Gastroesophageal sphincter (tissue), 4 donors: ENCODE results near the gene EFHD1. TPM values are rescaled to one million over a fixed set of nuclear protein-coding genes. Genes with fewer than 3 reads are reported as not detected.

Experiments used
- ATAC-seq: fragments of 150-250 bp; one replicate; pipeline ENCODE4 v1.9.1; 2016; ENCODE audit warnings: mild to moderate bottlenecking, moderate library complexity
- H3K27ac ChIP-seq, 4 donors: fragments of 200-600 bp; sonication (generic) in 3 of 4; 1 replicate in 3 of 4; 2 replicates in 1 of 4; pipeline ENCODE4 v1.5.1; 2016 to 2019
- H3K27me3 ChIP-seq: fragments of 200-600 bp; sonication (generic); one replicate; pipeline ENCODE4 v1.5.1; 2019
- H3K36me3 ChIP-seq, 2 donors: fragments of 200-600 bp; sonication (generic); one replicate each; pipeline ENCODE4 v1.5.1; 2019; ENCODE audit warnings: control low read depth in 1 of 2
- H3K4me1 ChIP-seq, 3 donors: fragments of 200-600 bp; sonication (generic); 1 replicate in 2 of 3; 2 replicates in 1 of 3; pipeline ENCODE4 v1.5.1; 2016 to 2019; ENCODE audit warnings: control low read depth in 2 of 3
- H3K4me3 ChIP-seq, 2 donors: fragments of 200-600 bp; sonication (generic); one replicate each; pipeline ENCODE4 v1.5.1; 2019; ENCODE audit warnings: mild to moderate bottlenecking in 1 of 2, moderate library complexity in 1 of 2
- H3K9me3 ChIP-seq, 3 donors: fragments of 200-600 bp; sonication (generic); one replicate each; pipeline ENCODE4 v1.5.1; 2017 to 2019; ENCODE audit warnings: control low read depth in 2 of 3
- EP300 ChIP-seq: sonication (generic); formaldehyde crosslinking; IDR thresholded peaks from one replicate; pipeline ENCODE4 v1.6.1; 2017; ENCODE audit warnings: antibody characterized with exemption, mild to moderate bottlenecking
- POLR2A ChIP-seq, 2 donors: fragments of 450-650 bp; IDR thresholded peaks; one replicate each; pipeline ENCODE4 v1.6.1; 2017; ENCODE audit warnings: antibody characterized with exemption in 2 of 2, mild to moderate bottlenecking in 2 of 2, moderate library complexity in 1 of 2
- POLR2AphosphoS5 ChIP-seq: sonication (generic); formaldehyde crosslinking; IDR thresholded peaks from one replicate; pipeline ENCODE4 v1.6.1; 2017; ENCODE audit warnings: antibody characterized with exemption
- WGBS, 2 donors: methylation state at CpG; one replicate each; pipeline ENCODE4 v1.1.5; 2018; ENCODE audit warnings: low coverage in 1 of 2; 5-methylcytosine and 5-hydroxymethylcytosine counted together
- total RNA-seq, 4 donors: library from RNA; depleted of rRNA; stranded (reverse); fragments of >200 nt; gene quantifications; one replicate each; pipeline ENCODE4 v1.1.0, GENCODE V29; 2016
- TF ChIP-seq, protein P1 (sequence below), 4 experiments: fragments of 200-600 bp in 2 of 4; fragments of 450-650 bp in 2 of 4; sonication (generic) in 1 of 4; IDR thresholded peaks; one replicate each; pipeline ENCODE4 v1.5.1; 2017 to 2019; ENCODE audit warnings: antibody characterized with exemption in 4 of 4, mild to moderate bottlenecking in 2 of 4, moderate library complexity in 2 of 4

Gene EFHD1
- total RNA-seq, 4 donors from 2014 or later: 9.3 to 23.3 (median 17.5) TPM

DNA sequence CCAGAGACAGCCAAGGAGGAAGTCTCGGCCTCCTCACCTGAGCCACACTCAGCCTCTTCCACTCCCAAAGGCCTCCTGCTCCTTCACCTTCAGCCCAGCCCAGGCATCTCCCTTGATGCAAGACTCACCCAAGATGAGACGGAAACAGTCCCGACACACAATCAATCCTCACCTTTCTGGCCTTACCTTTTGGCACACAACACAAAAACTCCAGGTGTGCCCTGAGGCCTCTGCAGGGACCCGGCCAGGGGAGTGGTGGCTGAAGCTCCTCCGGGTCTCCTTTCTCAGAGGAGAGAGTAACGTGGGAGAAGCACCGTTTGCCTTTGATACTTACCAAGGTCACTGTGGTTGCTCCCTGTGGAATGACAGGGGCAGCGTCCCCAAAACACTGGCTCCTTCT, 23.8 kb upstream of the EFHD1 start:
- H3K27ac ChIP-seq: no peak overlapping the region
- 82% methylated on average over 4 of the region's 8 CpGs; no CpG with 5 or more reads in 1 of the 2 donors for WGBS, 2 donors

DNA sequence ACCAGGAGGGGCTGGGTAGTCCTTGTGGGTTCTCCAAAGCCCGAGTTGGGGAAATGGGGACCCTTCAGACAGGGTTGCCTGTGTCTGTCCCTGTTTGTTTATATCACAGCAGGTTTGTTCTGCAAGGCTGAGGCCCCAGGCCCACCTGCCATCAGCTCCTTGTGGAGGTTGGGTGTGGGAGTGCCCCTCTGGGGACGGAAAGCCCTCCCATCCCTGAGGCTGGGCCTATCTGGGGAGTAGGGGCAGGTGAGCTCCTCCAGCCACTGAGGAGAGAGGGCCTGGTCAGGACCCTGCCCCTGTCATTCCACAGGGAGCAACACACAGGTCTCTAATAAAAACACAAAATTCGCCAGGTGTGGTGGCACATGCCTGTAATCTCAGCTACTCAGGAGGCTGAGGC, 23.3 kb upstream of the EFHD1 start:
- H3K4me3 ChIP-seq: no peak overlapping the region
- H3K4me1 ChIP-seq: peaks cover 0 to 11% (median 3%) of the 10 kb centered on the region in 3 donors
- H3K27ac ChIP-seq: no peak overlapping the region
- H3K9me3 ChIP-seq: no peaks in the 10 kb centered on the region
- no peak for ATAC-seq
- no peaks in the 10 kb centered on the region for H3K36me3 ChIP-seq
- 80 to 81% methylated on average over 2 of the region's 3 CpGs for WGBS, 2 donors
- H3K27me3 ChIP-seq: no peaks in the 10 kb centered on the region
- TF ChIP-seq, protein P1, sequence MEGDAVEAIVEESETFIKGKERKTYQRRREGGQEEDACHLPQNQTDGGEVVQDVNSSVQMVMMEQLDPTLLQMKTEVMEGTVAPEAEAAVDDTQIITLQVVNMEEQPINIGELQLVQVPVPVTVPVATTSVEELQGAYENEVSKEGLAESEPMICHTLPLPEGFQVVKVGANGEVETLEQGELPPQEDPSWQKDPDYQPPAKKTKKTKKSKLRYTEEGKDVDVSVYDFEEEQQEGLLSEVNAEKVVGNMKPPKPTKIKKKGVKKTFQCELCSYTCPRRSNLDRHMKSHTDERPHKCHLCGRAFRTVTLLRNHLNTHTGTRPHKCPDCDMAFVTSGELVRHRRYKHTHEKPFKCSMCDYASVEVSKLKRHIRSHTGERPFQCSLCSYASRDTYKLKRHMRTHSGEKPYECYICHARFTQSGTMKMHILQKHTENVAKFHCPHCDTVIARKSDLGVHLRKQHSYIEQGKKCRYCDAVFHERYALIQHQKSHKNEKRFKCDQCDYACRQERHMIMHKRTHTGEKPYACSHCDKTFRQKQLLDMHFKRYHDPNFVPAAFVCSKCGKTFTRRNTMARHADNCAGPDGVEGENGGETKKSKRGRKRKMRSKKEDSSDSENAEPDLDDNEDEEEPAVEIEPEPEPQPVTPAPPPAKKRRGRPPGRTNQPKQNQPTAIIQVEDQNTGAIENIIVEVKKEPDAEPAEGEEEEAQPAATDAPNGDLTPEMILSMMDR (IDR thresholded peaks at IDR 0.05): no peak
- TF ChIP-seq POLR2A (IDR thresholded peaks at IDR 0.05) (no peak), EP300 (no peak), POLR2AphosphoS5 (no peak)

More for the DNA sequence above, 23.8 kb upstream of the EFHD1 start:
- TF ChIP-seq EP300 (no peak), POLR2A (IDR thresholded peaks at IDR 0.05) (no peak), POLR2AphosphoS5 (no peak)
- TF ChIP-seq, protein P1 (IDR thresholded peaks at IDR 0.05): no peak
- no peak for ATAC-seq
- Histone ChIP-seq H3K9me3 (no peaks in the 10 kb centered on the region), H3K27me3 (no peaks in the 10 kb centered on the region), H3K36me3 (no peaks in the 10 kb centered on the region), H3K4me3 (no peak overlapping the region), H3K4me1 (peaks cover 0 to 11% (median 3%) of the 10 kb centered on the region in 3 donors)

DNA sequence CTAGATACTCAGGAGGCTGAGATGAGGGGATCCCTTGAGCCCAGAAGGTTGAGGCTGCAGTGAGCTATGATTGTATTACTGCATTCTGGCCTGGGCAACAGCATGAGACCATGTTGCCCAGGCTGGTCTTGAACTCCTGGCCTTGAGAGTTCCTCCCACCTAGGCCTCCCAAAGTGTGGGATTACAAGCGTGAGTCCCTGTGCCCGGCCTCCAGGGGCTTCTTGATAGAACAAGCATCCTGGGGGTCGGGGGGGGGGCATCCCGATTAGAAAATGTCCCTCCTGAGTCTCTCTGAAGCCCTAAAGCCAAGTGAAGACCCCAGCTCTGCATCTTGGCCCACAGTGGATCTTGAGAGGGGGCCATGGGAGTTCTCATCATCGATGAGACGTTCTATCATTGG, 22.3 kb upstream of the EFHD1 start:
- Histone ChIP-seq H3K36me3 (no peaks in the 10 kb centered on the region), H3K9me3 (no peaks in the 10 kb centered on the region), H3K4me1 (peaks cover 0 to 7% (median 0%) of the 10 kb centered on the region in 3 donors), H3K27me3 (no peaks in the 10 kb centered on the region), H3K4me3 (no peak overlapping the region), H3K27ac (no peak overlapping the region)
- ATAC-seq: no peak
- WGBS, 2 donors: 70 to 100% methylated on average over 1 to 2 of the region's 6 CpGs
- TF ChIP-seq POLR2AphosphoS5: no peak
- TF ChIP-seq POLR2A (IDR thresholded peaks at IDR 0.05): no peak
- no peak for TF ChIP-seq EP300
- TF ChIP-seq, protein P1 (IDR thresholded peaks at IDR 0.05): no peak

DNA sequence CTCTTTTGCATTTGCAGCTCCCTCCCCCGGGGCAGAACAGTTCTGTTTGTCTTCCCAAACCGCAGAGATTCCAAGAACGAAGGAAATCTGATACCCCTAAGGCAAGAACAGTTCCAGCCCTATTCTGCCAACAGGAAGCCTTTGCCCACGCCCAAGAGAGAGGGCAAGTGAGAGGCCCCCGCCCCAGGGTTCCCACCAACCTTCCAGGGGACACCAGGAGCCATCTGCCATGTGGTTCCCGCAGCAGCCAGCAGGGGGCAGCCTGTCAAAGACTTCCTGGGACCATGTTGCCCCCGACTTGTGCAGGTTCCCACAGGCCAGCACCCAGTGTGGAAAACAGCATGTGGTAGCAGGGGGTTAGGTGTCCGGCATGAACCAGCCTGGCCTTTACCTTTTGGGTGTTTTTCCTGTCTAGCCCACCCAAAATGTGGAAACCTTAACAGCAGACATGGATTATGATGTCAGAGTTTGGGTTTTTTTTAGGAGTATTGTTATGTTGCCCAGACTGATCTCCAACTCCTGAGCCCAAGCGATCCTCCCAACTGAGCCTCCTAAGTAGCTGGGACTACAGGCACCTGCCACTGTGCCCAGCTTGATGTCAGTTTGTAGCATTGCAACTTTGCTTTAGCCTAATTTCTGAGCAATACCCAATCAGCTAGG, 21.7 kb upstream of the EFHD1 start:
- no peaks in the 10 kb centered on the region for H3K36me3 ChIP-seq
- no peak overlapping the region for H3K27ac ChIP-seq
- no peaks in the 10 kb centered on the region for H3K9me3 ChIP-seq
- no peak overlapping the region for H3K4me3 ChIP-seq
- H3K27me3 ChIP-seq: no peaks in the 10 kb centered on the region
- WGBS, 2 donors: 34 to 90% methylated on average over 2 to 3 of the region's 9 CpGs
- peak; percentile 55 for ATAC-seq
- TF ChIP-seq EP300: no peak
- TF ChIP-seq, protein P1 (IDR thresholded peaks at IDR 0.05): peak; percentile 58 to 79 (median 66)
- peaks cover 0 to under 1% (median 0%) of the 10 kb centered on the region in 3 donors for H3K4me1 ChIP-seq

DNA sequence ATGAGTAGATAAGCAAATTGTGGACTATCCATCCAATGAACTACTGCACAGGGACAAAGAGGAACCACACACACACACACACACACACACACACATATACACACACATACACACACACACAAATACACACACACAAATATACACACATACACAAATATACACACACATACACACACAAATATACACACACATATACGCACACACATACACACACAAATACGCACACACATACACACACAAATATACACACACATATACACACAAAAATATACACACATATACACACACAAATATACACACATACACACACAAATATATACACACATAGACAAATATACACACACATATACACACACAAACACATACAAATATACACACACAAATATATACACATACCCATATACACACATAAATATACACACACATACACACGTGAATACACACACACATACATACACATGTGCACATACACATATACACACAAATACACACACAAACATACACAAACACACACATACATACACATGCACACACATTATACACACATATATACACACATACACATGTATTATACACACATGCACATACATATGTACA, 19.8 kb upstream of the EFHD1 start:
- Histone ChIP-seq H3K4me1 (no peaks in the 10 kb centered on the region), H3K27me3 (no peaks in the 10 kb centered on the region), H3K27ac (no peak overlapping the region), H3K9me3 (no peaks in the 10 kb centered on the region), H3K4me3 (no peak overlapping the region), H3K36me3 (no peaks in the 10 kb centered on the region)
- TF ChIP-seq, protein P1 (IDR thresholded peaks at IDR 0.05): no peak
- no peak for TF ChIP-seq POLR2AphosphoS5
- TF ChIP-seq POLR2A (IDR thresholded peaks at IDR 0.05): no peak
- TF ChIP-seq EP300: no peak
- no peak for ATAC-seq
- 59 to 73% methylated on average over 1 to 3 of the region's 3 CpGs for WGBS, 2 donors
